Fibroblast of villous mesenchyme (primary cell): ENCODE data around the gene TNC. TPM values are rescaled to one million over a fixed set of nuclear protein-coding genes. Genes with fewer than 3 reads are reported as not detected.

Source experiments
- DNase-seq: peaks from one replicate; pipeline ENCODE4 v3.0.0-alpha.2; 2010; ENCODE audit warnings: low read depth
- H3K4me3 ChIP-seq: 2 replicates; pipeline ENCODE4 v1.5.1; 2011; ENCODE audit warnings: low read depth, mild to moderate bottlenecking, low read length
- total RNA-seq: library from RNA; depleted of rRNA; stranded (reverse); fragments of >200 nt; gene quantifications from 2 replicates; pipeline ENCODE4 v1.2.3, GENCODE V29; 2012
- TF ChIP-seq, protein P1 (sequence below): IDR thresholded peaks from 2 replicates; pipeline ENCODE4 v1.5.1; 2012; ENCODE audit warnings: low read depth, mild to moderate bottlenecking, low read length; ENCODE audit not compliant: insufficient read depth

TNC gene
- total RNA-seq, 1 donor: 371 TPM

GRCh38 chr9:114990901-114991300 is 127.1 kb downstream of the TNC start:
- H3K4me3 ChIP-seq: no peak overlapping the region
- TF ChIP-seq, protein P1, sequence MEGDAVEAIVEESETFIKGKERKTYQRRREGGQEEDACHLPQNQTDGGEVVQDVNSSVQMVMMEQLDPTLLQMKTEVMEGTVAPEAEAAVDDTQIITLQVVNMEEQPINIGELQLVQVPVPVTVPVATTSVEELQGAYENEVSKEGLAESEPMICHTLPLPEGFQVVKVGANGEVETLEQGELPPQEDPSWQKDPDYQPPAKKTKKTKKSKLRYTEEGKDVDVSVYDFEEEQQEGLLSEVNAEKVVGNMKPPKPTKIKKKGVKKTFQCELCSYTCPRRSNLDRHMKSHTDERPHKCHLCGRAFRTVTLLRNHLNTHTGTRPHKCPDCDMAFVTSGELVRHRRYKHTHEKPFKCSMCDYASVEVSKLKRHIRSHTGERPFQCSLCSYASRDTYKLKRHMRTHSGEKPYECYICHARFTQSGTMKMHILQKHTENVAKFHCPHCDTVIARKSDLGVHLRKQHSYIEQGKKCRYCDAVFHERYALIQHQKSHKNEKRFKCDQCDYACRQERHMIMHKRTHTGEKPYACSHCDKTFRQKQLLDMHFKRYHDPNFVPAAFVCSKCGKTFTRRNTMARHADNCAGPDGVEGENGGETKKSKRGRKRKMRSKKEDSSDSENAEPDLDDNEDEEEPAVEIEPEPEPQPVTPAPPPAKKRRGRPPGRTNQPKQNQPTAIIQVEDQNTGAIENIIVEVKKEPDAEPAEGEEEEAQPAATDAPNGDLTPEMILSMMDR: no peak
- no peak for DNase-seq

GRCh38 chr9:114989600-114990410 is 128.2 kb downstream of the TNC start:
- H3K4me3 ChIP-seq: no peak overlapping the region
- TF ChIP-seq, protein P1: no peak
- DNase-seq: no peak

GRCh38 chr9:114988962-114989599 is 128.9 kb downstream of the TNC start:
- peak; percentile 38 for DNase-seq
- TF ChIP-seq, protein P1: no peak
- H3K4me3 ChIP-seq: no peak overlapping the region

GRCh38 chr9:114987116-114987515 is 130.8 kb downstream of the TNC start:
- H3K4me3 ChIP-seq: no peak overlapping the region
- no peak for DNase-seq

DNA sequence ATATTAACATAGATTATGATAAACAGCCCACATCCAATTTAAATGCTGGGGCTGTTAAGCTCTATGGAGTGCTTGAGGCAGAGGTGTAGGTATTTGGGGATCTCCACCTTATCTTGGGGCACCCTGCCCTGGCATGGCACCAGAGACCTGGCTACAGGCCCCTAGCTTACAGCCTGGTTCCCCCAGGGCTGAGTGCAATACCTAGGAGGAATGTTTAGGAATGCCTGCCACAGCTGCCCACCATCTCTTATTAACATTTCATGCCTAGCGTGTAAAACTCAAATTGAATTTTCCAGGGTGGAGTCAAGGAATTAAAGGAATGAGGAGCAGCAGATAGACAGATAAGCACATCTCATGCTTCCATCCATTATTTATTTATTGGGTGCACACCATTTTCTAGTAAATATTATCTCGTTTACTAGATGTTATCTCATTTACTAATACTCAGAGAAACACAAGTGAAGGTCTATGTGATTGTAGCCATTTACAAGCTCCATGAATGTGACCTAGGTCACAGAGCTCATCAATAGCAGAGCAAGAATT is 131.9 kb downstream of the TNC start:
- DNase-seq: no peak
- H3K4me3 ChIP-seq: no peak overlapping the region
- TF ChIP-seq, protein P1: no peak

More at GRCh38 chr9:114987116-114987515, 130.8 kb downstream of the TNC start:
- TF ChIP-seq, protein P1: no peak

DNA sequence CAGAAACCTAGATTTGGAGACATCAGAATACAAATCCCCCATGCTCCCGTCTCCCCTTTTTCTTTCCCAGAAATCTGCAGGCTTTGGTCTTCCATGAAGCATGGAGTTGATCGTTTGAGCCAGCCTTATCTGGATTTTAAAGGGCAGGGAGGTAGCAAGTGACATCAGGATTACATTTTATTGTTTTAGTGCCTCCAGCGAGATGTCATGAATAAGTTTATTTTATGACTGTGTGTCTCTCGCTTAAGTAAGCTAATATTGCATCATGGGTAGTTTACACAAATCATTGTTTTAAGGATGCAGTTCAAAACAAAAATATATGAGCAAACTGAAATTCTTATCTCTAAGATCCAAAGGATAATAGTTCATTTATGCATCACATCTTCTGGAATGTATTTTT is 136.9 kb downstream of the TNC start:
- TF ChIP-seq, protein P1: no peak
- DNase-seq: peak; percentile 77

More for the DNA sequence above, 136.9 kb downstream of the TNC start:
- H3K4me3 ChIP-seq: no peak overlapping the region
